T-helper 1 cell (primary cell): ENCODE measurements around the gene TBC1D28.
"Not testable (repeated sequence)": the region's sequence is repeated elsewhere in the genome, so short reads cannot be mapped to it uniquely, and the experiment has no call there.

Source experiments
- DNase-seq, 5 donors: peaks; one replicate each; pipeline ENCODE4 v3.0.0-alpha.2; 2012 to 2020
- total RNA-seq, 4 donors: gene quantifications; one replicate each; lab custom pipeline; 2026; lab: John Stamatoyannopoulos, UW

Gene TBC1D28
- 0 reads per million in 4 donors for total RNA-seq

DNA sequence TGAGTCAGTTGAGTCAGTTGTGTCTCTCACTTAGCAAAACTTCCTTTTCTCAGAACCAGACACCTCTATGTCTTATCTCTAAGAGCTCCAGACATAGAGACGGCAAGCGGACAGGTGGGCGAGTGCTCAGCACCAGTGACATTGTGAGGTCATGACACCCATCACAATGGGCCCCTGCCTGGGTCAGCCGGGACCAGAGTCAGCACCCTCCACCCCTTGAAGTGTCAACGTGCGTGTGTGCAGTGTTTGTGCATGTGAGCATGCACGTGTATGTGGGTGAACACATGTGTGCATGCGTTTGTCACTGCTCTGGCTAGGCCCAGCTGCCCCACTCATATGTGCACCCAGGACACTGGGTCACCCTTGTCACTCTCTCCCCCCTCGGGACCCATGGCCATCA, at the start of gene TBC1D28:
TSS of gene TBC1D28 (minus strand) at position 101 of the 400 bp plus-strand sequence. CDS start 3,039 bp downstream, outside the sequence.
- not testable (repeated sequence) for DNase-seq

DNA sequence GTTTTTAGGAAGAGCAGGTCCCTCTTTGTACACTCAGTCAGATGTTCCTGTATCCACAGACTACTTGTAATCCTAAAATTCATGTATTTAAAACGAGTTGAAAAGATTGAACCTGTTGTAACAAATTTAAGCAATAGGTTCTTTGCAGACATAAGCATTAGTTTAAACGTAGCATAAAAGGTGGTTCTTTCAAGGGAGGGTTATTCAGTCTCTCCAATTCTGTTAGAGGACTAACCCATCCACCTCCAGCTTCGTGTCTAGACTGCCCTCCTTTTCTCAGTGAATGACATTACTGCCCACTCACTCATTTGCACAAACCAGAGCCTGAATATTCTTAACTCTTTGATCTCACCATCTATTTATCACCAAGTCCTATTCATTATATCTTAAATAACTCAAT, 38.5 kb upstream of the TBC1D28 start:
- DNase-seq = not testable (repeated sequence)

DNA sequence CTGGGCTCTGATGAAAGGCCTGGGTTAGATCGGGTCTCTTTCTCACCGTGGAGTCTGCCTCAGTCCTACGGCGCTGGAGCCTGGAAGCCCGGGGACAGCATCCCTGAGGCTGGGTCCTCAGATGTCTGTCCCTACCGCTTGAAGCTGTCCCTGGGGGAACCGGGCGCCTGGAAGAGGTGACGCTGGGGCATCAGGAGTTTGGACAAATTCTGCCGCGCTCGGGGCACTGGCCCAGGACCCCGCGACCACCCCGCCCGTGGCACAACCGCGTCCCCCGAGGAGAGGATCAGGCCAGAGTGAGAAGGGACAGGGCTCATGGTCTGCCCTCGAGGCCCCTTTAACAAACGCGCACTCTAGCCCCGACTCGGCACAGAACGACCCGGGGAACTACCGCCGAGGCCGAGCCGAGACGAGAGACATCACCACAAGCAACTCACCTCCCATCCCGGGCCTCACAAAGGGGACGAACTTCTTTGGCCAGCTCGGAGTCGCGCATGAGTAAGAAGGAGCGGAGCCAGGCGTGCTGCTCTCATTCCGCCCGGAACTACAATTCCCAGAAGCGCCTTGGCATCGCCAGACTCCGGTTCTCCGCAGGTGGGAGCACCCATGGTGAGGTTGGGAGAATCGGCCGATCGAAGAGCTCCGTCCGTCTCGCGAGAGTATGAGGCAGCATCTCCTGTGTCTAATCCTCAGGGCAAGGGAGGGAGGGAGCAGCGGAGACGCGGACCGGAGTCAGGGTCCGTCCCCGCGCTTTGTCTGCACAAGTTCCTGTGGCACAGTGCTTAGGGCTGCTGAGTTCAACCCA, 37.8 kb upstream of the TBC1D28 start, which contains the start of gene FOXO3B:
TSS of gene FOXO3B (minus strand) at position 548 of the 805 bp plus-strand sequence. CDS start 663 bp downstream, outside the sequence.
- DNase-seq = peak; percentile 57 to 86 (median 62)

DNA sequence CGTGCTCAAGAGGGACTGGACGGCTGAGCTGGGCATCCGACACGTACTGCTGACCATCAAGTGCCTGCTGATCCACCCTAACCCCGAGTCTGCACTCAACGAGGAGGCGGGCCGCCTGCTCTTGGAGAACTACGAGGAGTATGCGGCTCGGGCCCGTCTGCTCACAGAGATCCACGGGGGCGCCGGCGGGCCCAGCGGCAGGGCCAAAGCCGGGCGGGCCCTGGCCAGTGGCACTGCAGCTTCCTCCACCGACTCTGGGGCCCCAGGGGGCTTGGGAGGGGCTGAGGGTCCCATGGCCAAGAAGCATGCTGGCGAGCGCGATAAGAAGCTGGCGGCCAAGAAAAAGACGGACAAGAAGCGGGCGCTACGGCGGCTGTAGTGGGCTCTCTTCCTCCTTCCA, 33.2 kb upstream of the TBC1D28 start:
- DNase-seq = not testable (repeated sequence)

DNA sequence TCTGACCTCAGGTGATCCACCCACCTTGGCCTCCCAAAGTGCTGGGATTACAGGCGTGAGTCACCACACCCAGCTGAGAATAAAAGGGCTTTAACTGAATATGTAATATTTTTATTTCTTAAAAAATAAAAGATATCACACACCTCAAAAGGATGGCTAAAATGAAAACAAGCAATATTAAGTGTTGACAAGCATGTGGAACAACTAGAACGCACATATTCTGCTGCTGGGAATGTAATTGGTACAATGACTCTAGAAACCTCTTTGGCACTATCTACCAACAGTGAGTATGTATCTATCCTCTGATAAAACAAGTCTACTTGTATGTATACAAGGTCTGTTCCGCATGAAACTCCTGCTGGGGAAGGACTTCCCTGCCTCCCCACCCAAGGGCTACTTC, 32.7 kb upstream of the TBC1D28 start:
- DNase-seq = not testable (repeated sequence)

DNA sequence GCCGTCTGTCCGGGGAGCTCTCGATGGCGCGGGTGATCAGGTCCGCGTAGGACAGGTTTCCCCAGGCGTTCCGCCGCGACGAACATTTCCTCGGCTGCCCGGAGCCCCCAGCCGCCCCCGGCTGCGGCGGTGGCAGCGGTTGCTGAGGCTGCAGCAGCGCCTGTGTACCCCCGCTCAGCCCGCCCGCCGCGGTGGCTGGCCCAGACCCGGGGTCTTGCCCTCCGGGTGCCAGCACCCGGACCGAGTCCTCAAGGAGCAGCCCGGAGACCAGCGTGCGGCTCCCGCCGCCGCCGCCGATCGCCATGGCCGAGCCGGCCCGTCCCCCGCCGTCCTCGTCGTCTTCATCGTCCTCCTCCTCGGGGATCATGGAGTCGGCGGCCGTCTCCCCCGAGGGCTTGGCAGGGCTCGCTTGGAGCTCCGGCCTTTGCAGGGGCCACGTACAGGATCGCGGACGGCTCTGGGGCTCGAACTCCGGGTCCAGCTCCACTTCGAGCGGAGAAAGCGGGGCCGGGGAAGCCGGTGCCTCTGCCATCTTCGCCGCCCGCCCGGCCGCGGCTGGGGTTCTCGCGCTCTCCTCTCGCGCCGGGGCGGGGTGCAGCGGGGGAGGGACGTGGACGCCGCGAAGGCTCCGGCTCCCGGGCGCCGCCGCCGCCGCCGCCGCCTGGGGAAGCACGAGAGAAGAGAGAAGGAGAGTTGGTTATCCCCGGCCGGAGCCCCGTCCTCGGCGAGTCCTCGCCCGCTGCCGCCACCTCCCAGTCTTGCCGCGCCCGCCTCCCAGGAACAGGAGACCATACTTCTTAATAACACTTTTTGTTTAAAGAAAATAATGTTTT, 28.4 kb upstream of the TBC1D28 start:
- not testable (repeated sequence) for DNase-seq

DNA sequence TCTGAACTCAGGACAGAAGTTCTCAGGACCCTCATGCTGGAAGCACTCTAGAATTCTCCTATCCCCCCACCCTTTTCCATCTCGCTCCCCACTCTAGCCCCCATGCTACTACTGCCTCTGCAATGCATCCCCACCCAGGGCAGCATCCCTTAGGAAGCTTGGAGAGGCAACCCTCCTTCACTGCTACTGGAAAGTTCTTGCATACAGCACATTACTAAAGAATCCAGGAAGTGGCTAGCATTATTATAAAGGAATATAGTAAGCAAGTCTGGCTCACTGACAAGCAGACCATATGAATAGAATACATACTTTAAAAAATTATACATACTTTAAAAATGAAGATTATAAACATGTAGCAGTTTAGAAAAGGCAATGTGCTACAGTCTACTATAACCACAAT, 24.4 kb upstream of the TBC1D28 start:
- not testable (repeated sequence) for DNase-seq

DNA sequence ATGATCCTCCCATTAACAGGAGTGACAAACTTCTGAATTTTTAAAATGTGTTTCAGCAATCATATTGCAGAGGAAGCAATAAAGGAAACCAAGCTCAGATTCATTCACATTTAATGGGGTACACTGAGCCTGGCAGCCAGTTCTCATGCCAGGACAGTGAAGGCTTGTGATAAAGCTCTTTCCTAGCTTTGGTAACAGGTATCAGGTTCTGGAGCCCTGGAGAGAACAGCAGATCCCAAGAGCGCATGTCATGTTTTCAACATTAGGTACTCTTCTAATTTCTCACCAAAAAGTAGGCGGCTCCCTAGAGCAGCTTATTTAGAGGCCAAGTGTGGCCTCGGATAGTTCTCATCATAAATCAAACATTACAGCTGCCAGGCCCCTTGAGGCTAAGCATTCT, 23.3 kb upstream of the TBC1D28 start:
- not testable (repeated sequence) for DNase-seq

DNA sequence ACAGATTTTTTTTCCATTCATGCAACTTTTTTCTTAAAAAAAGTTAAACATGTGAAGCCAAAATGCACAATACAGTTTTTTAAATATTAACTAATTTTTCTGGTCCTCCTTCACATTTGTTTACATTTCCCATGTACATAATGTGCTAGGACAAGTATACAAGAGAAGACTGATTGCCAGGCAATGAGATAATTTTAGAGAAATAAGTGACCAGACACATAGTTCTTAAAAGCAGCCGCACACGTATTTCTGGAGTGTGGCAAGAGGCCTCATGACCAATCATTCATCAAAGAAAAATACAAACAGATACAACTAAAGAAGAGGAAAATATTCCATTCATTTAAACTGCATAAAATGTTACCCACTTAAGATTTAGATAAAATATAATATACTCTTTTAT, 22.1 kb upstream of the TBC1D28 start:
- DNase-seq = not testable (repeated sequence)

DNA sequence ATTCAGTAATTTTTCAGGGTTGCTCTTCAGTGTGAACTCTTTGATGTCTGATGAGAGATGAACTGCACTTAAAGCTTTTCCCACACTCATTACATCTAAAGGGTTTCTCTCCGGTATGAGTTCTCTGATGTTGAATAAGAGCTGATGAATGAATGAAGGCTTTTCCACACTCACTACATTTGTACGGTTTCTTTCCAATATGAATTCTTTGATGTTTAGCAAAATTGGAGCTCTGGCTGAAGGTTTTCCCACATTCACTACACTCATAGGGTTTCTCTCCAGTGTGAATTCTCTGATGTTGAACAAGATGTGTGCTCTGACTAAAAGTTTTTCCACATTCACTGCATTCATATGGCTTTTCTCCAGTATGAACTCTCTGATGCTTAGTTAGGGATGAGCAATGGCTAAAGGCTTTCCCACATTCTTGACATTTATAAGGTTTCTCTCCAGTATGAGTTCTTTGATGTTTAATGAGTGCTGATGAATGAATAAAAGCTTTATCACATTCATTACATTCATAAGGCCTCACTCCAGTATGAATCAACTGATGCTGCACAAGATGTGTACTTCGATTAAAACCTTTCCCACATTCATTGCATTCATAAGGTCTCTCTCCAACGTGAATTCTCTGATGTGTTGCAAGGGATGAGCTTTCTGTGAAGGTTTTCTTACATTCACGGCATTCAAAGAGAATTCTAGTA, 17.9 kb upstream of the TBC1D28 start:
- DNase-seq = not testable (repeated sequence)

DNA sequence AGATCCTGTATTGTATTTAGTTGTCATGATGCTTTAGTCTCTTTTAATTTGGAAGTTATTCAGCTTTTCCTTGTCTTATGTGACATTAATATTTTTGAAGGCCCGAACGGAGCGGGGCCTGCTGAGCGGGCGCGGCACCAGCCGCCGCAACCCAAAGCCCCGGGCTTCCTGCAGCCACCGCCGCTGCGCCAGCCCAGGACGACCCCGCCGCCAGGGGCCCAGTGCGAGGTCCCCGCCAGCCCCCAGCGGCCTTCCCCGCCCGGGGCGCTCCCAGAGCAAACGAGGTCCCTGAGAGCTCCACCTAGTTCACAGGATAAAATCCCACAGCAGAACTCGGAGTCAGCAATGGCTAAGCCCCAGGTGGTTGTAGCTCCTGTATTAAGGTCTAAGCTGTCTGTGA, 5.9 kb upstream of the TBC1D28 start:
- DNase-seq = not testable (repeated sequence)

DNA sequence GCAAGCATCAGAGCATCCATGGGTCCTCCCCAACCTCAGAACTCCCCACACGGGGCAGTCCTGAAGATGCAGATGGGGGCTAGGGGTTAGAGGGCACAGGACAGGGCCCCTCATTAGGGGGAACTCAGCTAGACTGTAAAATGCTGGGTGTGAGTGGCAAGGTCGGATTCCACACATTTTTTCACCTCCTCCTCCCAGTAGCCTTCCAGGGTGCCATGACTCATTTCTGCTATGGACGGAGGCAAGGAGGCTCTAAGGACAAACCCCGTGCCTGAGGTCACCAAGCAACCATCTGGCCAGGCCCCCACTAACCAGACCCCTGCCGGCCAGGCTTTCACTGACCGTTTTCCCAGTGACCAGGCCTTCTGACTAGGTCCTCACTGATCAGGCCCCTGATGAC, 1.1 kb downstream of the TBC1D28 start:
- DNase-seq = not testable (repeated sequence)

DNA sequence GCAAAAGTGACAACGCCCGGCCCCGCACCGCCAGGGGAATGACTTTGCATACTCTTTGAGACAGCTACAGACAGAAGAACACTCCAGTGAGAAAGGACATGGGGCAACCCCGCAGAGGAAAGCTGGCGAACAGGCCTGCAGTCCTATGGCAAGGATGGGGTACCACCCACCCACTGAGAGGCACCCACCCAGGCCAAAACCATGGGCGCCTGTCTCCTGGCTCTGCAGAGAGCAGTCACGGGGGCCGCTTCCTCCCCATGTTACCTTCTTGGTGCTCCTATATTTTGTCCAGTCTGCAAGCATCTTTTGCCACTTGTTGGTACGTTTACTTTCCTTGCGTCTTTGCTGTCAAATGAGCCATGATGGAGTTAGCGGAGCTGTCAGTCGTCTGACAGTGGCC, 5.8 kb downstream of the TBC1D28 start:
- DNase-seq = not testable (repeated sequence)

DNA sequence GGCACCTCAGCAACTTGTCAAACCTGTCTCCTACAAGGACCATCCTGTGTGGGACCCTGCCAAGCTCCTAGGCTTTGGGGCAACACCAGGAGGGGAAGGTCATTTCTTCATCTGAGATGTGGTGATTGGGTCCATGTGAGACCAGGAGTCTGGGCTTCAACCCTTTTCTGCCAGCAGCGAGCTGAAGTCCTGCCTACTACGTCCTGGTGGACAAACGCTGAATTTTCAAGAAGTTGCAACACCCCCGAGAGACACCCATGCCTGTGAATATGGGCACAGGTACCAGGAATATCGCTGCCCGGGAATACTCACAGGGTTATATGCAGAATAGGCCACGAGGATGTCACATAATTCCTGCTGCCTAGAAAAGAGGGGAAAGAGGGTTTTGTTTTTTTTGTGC, 8.0 kb downstream of the TBC1D28 start:
- not testable (repeated sequence) for DNase-seq

DNA sequence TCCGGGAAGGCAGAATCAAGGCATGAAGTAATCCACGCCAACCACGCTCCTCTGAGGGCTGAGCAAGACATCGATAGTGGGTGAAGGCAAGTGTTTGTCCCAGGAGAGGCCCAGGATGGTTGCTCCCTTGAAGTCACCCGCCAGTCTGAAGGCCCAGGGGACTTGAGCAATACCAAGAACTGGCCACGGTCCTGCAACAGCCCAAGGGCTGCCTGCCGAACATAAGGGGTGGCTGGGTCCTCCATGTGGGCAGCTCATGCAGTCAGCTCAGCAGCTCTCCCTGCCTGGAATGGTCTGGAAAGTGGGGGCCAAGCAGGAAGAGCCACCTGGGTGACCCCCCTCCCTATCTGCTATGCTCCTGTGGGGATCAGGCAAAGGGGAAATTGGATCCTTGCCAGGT, 8.4 kb downstream of the TBC1D28 start:
- DNase-seq = not testable (repeated sequence)

DNA sequence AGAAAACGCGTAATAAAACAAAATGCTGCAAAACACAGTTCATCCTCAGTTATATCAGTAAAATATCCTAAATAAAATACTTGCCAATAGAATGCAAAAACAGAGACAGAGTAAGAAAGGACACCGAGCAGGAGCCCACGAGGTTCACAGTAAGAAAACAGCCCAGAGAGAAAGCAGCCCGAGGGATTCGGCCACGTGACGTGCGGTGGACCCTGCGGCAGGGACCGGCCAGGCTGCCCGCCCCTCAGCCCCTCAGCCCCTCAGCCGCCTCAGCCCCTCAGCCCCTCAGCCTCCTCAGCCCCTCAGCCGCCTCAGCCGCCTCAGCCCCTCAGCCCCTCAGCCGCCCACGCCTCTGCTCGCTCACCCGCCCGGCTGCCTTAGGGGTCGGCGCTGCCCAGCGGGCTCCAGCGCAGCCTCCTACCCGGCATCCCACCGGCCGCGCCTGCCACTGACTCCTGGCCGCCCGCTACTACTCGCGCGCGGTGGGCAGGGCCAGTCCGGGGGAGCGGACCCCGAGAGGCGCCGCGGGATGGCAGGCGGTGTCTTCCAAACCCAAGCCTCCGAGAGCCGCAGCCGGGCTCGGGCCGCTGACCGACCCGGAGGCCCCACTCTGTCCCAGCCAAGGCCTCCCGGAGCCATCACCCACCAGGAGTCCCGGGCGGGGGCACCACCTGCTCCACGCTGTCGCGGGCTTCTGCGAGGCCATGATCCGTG, 9.5 kb downstream of the TBC1D28 start:
- not testable (repeated sequence) for DNase-seq

DNA sequence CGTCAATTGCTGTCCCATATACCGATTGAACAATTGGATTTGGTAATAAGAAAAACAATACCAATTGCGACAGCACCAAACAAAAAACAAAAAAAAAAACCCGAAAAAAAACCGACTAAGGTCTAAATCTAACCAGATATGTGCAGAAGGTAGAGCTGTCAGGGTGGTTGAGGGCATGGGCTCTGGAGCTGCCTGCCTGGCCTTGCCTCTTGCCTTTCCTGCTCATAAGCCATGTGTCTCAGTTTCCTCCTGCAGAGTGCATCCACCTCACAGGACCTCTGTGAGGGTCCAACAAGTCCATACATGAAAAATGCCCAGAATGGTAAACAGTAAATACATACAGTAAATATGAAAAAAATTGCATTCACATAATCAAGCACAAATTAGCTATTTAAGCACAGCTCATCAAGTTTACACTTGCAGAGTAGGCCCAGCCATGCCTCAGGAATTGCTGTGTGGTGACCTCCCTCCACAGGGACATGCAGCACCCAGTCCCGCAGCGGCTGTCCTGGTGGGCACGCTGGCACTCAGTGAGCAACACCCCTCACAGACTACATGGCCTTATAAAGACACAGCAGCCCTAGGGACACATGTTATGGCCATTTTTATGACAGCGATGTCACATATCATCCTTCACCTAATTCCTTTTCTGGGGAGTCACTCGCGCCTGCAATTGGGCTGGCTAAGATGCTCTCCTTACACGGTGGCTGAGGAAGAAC, 17.9 kb downstream of the TBC1D28 start:
- DNase-seq = no peak

DNA sequence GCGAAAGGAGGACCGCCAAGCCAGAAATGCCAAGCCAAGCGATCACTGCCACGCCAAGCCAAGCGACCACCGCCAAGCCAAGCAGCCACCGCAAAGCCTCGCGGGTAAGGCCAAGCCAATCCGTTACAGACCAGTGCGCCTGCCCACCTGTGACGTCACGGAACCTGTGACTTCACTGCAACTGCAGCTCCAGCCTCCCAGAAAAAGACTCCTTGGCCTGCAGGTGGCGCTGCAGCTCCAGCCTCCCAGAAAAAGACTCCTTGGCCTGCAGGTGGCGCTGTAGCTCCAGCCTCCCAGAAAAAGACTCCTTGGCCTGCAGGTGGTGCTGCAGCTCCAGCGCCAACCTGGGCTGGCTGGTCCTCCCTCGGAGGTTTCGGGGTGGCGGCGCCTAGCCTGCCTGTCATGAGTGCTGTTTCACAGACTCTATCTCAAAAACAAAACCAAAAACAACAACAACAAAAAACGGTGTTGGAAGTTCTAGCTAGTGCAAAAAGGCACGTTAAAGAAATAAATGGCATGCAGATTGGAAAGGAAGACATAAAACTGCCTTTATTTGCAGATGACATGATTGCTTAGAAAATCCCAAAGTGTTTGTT, 18.6 kb downstream of the TBC1D28 start:
- DNase-seq = peak; percentile 84 to 95 (median 85)

DNA sequence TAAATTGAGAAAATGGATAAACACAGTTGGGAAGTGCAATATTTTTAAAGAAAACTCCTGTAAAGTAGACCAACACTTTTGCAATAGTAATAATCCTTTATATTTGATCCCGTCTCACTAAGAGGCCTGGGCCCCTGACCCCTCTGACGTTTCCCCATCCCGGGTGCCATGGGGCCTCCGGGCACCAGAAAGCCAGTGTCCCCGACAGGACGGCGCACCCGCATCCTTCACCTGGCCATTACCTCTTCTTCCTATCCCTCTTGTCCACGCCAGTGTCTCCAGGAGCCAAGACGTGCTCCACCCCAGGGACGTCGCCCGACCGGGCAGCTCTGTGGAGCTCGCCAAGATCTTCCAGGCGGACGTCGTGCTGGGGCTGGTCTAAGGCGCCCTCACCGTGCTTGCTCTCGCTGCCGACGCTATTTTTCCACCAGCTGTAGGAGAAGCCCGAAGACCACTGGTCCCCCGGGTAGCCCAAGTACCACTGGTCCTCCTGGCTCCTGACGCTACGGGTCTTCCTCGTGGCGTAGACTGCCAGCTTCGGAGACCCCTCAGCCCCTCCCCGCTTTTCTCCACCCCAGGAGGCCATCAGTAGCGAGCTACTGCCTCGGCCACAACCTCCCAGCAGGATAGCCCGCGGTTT, 19.2 kb downstream of the TBC1D28 start:
- peak in 2 of 5 donors; percentile 4 to 8 for DNase-seq

DNA sequence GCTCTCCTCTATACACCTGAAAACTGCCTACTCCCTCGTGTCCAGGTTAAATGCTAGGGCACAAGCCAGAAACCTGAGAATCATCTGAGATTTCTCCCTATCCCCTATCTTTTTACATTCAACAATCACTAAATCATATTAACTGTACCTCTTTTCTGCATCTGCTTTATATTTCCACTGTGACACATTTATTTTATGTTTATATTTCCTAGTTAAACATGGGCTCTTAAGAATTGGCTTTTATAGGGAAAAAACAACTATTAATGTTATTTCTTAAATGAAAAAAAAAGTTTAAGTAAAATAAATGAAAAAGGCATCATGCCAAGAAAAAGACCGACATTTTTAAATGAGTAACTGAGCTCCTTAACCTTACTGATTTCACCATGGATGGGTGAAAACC, 26.6 kb downstream of the TBC1D28 start:
- DNase-seq = not testable (repeated sequence)
